ENCODE measurements around the gene APOL1.
A peak's percentile ranks its signal among the peaks of the same experiment; 100 is the strongest.

APOL1 gene

GRCh38 chr22:36291831-36292740, 39.2 kb downstream of the APOL1 start:
- DNase-seq (ENCODE audit: low read depth in 2 of 2): no peak

GRCh38 chr22:36292823-36293530, 40.0 kb downstream of the APOL1 start:
- no peak for DNase-seq (ENCODE audit: low read depth in 2 of 2)

- no peak for DNase-seq (ENCODE audit: low read depth in 2 of 2)
These were observed 40.8 kb downstream of the APOL1 start for GRCh38 chr22:36293606-36294292.

- DNase-seq (ENCODE audit: low read depth in 2 of 2): no peak
These were observed 41.3 kb downstream of the APOL1 start for GRCh38 chr22:36294293-36294620.

GRCh38 chr22:36294801-36295200, 41.9 kb downstream of the APOL1 start:
- DNase-seq (ENCODE audit: low read depth in 2 of 2): no peak

- DNase-seq (ENCODE audit: low read depth in 2 of 2): no peak
These were observed 42.3 kb downstream of the APOL1 start for GRCh38 chr22:36295247-36295646.

GRCh38 chr22:36296690-36297089, 43.8 kb downstream of the APOL1 start:
- DNase-seq (ENCODE audit: low read depth in 2 of 2): no peak

GRCh38 chr22:36297568-36297967, 44.6 kb downstream of the APOL1 start:
- no peak for DNase-seq (ENCODE audit: low read depth in 2 of 2)

- DNase-seq (ENCODE audit: low read depth in 2 of 2): no peak
These were observed 45.2 kb downstream of the APOL1 start for GRCh38 chr22:36298118-36298517.

GRCh38 chr22:36298601-36299000, 45.7 kb downstream of the APOL1 start:
- DNase-seq (ENCODE audit: low read depth in 2 of 2): no peak

- no peak for DNase-seq (ENCODE audit: low read depth in 2 of 2)
These were observed 46.4 kb downstream of the APOL1 start for GRCh38 chr22:36299295-36299694.

GRCh38 chr22:36299911-36300310, 47.0 kb downstream of the APOL1 start:
- no peak for DNase-seq (ENCODE audit: low read depth in 2 of 2)

GRCh38 chr22:36300396-36301212, 47.7 kb downstream of the APOL1 start:
- no peak for DNase-seq (ENCODE audit: low read depth in 2 of 2)

- peak; percentile 62 to 76 for DNase-seq (ENCODE audit: low read depth in 2 of 2)
These were observed 48.5 kb downstream of the APOL1 start for GRCh38 chr22:36301384-36301828.

- no peak for DNase-seq (ENCODE audit: low read depth in 2 of 2)
These were observed 48.9 kb downstream of the APOL1 start for GRCh38 chr22:36301851-36302250.

- DNase-seq (ENCODE audit: low read depth in 2 of 2): no peak
These were observed 49.6 kb downstream of the APOL1 start for GRCh38 chr22:36302439-36303114.

- DNase-seq (ENCODE audit: low read depth in 2 of 2): no peak
These were observed 50.2 kb downstream of the APOL1 start for GRCh38 chr22:36303115-36303467.

- no peak for DNase-seq (ENCODE audit: low read depth in 2 of 2)
These were observed 50.9 kb downstream of the APOL1 start for GRCh38 chr22:36303874-36304273.

- DNase-seq (ENCODE audit: low read depth in 2 of 2): no peak
These were observed 51.5 kb downstream of the APOL1 start for GRCh38 chr22:36304429-36304828.

- no peak for DNase-seq (ENCODE audit: low read depth in 2 of 2)
These were observed 52.9 kb downstream of the APOL1 start for GRCh38 chr22:36305813-36306212.

GRCh38 chr22:36306227-36306626, 53.3 kb downstream of the APOL1 start:
- no peak for DNase-seq (ENCODE audit: low read depth in 2 of 2)
